ENCODE results near the gene GPS1. TPM values are rescaled to one million over a fixed set of nuclear protein-coding genes. Genes with fewer than 3 reads are reported as not detected.

Gene GPS1
- total and polyA plus RNA-seq, 2 experiments from 2014 or later, result 136 to 242 TPM

GRCh38 chr17:82104797-82105416 lies 53.2 kb downstream of the GPS1 start:
- no peak overlapping the region for H3K27ac Mint-ChIP-seq
- peak overlapping the region; percentile 26; the same call in 1 of the 2 replicates for H3K27ac ChIP-seq (ENCODE audit: low read depth)

More at GRCh38 chr17:82104797-82105416, 53.2 kb downstream of the GPS1 start:
- Histone ChIP-seq H3K36me3 (ENCODE audit: insufficient read depth) (no peaks in the 10 kb centered on the region), H3F3A (replicated peaks; ENCODE audit: low read depth) (0 out of 2 replicates have a peak, but pooled peaks cover 6% of the 10 kb centered on the region), H3K79me2 (replicated peaks; ENCODE audit: insufficient read depth) (peaks cover 2% of the 10 kb centered on the region), H3K4me3 (no peak overlapping the region), H3K9me2 (ENCODE audit: insufficient read depth) (no peaks in the 10 kb centered on the region), H3K4me1 (ENCODE audit: insufficient read depth) (peaks cover 44% of the 10 kb centered on the region), H4K20me1 (replicated peaks; ENCODE audit: insufficient read depth) (no peaks in the 10 kb centered on the region), H2AFZ (no peak overlapping the region), H3K4me2 (no peak overlapping the region), H3K27me3 (ENCODE audit: insufficient read depth) (0 out of 2 replicates have a peak, but pooled peaks cover 4% of the 10 kb centered on the region)
- H3K4me1 Mint-ChIP-seq, result peaks cover 44% of the 10 kb centered on the region
- TF ChIP-seq POLR2AphosphoS5 (IDR thresholded peaks at IDR 0.05; ENCODE audit: low read depth), result no peak
- TF ChIP-seq ZNF331 (CRISPR knock-in tag; IDR thresholded peaks at IDR 0.05; ENCODE audit: low read depth), result no peak
- TF ChIP-seq CREB1 (CRISPR knock-in tag; IDR thresholded peaks at IDR 0.05; ENCODE audit: low read depth), result no peak
- TF ChIP-seq EZH2 (IDR thresholded peaks at IDR 0.05; ENCODE audit: low read depth, unreplicated experiment), result no peak
- TF ChIP-seq EZH2phosphoT487 (IDR thresholded peaks at IDR 0.05; ENCODE audit: unreplicated experiment), result no peak
- TF ChIP-seq, protein P1, sequence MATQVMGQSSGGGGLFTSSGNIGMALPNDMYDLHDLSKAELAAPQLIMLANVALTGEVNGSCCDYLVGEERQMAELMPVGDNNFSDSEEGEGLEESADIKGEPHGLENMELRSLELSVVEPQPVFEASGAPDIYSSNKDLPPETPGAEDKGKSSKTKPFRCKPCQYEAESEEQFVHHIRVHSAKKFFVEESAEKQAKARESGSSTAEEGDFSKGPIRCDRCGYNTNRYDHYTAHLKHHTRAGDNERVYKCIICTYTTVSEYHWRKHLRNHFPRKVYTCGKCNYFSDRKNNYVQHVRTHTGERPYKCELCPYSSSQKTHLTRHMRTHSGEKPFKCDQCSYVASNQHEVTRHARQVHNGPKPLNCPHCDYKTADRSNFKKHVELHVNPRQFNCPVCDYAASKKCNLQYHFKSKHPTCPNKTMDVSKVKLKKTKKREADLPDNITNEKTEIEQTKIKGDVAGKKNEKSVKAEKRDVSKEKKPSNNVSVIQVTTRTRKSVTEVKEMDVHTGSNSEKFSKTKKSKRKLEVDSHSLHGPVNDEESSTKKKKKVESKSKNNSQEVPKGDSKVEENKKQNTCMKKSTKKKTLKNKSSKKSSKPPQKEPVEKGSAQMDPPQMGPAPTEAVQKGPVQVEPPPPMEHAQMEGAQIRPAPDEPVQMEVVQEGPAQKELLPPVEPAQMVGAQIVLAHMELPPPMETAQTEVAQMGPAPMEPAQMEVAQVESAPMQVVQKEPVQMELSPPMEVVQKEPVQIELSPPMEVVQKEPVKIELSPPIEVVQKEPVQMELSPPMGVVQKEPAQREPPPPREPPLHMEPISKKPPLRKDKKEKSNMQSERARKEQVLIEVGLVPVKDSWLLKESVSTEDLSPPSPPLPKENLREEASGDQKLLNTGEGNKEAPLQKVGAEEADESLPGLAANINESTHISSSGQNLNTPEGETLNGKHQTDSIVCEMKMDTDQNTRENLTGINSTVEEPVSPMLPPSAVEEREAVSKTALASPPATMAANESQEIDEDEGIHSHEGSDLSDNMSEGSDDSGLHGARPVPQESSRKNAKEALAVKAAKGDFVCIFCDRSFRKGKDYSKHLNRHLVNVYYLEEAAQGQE (IDR thresholded peaks at IDR 0.05; ENCODE audit: unreplicated experiment), result no peak
- no peak for TF ChIP-seq ZNF114 (CRISPR knock-in tag; IDR thresholded peaks at IDR 0.05)
- no peak for TF ChIP-seq ZNF462 (CRISPR knock-in tag; IDR thresholded peaks at IDR 0.05)
- TF ChIP-seq ETS1 (IDR thresholded peaks at IDR 0.05), result no peak
- TF ChIP-seq NANOG (IDR thresholded peaks at IDR 0.05; ENCODE audit: borderline replicate concordance), result no peak
- TF ChIP-seq, protein P2, sequence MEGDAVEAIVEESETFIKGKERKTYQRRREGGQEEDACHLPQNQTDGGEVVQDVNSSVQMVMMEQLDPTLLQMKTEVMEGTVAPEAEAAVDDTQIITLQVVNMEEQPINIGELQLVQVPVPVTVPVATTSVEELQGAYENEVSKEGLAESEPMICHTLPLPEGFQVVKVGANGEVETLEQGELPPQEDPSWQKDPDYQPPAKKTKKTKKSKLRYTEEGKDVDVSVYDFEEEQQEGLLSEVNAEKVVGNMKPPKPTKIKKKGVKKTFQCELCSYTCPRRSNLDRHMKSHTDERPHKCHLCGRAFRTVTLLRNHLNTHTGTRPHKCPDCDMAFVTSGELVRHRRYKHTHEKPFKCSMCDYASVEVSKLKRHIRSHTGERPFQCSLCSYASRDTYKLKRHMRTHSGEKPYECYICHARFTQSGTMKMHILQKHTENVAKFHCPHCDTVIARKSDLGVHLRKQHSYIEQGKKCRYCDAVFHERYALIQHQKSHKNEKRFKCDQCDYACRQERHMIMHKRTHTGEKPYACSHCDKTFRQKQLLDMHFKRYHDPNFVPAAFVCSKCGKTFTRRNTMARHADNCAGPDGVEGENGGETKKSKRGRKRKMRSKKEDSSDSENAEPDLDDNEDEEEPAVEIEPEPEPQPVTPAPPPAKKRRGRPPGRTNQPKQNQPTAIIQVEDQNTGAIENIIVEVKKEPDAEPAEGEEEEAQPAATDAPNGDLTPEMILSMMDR (conservative IDR thresholded peaks at IDR 0.05; ENCODE audit: low read depth in 2 of 2), result no peak
- TF ChIP-seq STAT1 (IDR thresholded peaks at IDR 0.05; ENCODE audit: unreplicated experiment), result no peak
- TF ChIP-seq JUNB (IDR thresholded peaks at IDR 0.05; ENCODE audit: unreplicated experiment), result no peak
- DNase-seq (ENCODE audit: low spot score), result no peak
- H3K9me3 Mint-ChIP-seq, result peaks cover 2% of the 10 kb centered on the region; the same call in 2 of the 3 replicates
- no peak overlapping the region for H3K4me3 Mint-ChIP-seq
- H3K36me3 Mint-ChIP-seq (ENCODE audit: low read depth), result no peaks in the 10 kb centered on the region; the same call in 2 of the 3 replicates
- peaks cover 48% of the 10 kb centered on the region for H3K27me3 Mint-ChIP-seq (ENCODE audit: insufficient read depth, low read depth, poor library complexity)
- no peak for ATAC-seq
